Mucosa of rectum (tissue), 2 donors: ENCODE results near the gene AHDC1.
A peak's percentile ranks its signal among the peaks of the same experiment; 100 is the strongest.

ENCODE experiments used
- H3K27ac ChIP-seq, 2 donors: one replicate each; pipeline ENCODE4 v1.7.0; 2013; ENCODE audit warnings: inconsistent platforms in 2 of 2, low read depth in 2 of 2, low read length in 2 of 2
- H3K27me3 ChIP-seq, 2 donors: one replicate each; pipeline ENCODE4 v1.7.0; 2013; ENCODE audit warnings: low read length in 2 of 2; ENCODE audit not compliant: control insufficient read depth in 2 of 2, insufficient read depth in 2 of 2
- H3K36me3 ChIP-seq, 2 donors: one replicate each; pipeline ENCODE4 v1.7.0; 2013; ENCODE audit warnings: low read length in 2 of 2; ENCODE audit not compliant: control insufficient read depth in 2 of 2, insufficient read depth in 2 of 2
- H3K4me1 ChIP-seq, 2 donors: one replicate each; pipeline ENCODE4 v1.7.0; 2013; ENCODE audit warnings: low read length in 2 of 2, mild to moderate bottlenecking in 1 of 2; ENCODE audit not compliant: control insufficient read depth in 2 of 2, insufficient read depth in 2 of 2
- H3K4me3 ChIP-seq, 2 donors: one replicate each; pipeline ENCODE4 v1.7.0; 2013; ENCODE audit warnings: low read length in 2 of 2
- H3K9ac ChIP-seq, 2 donors: one replicate each; pipeline ENCODE4 v1.7.0; 2013; ENCODE audit warnings: low read length in 2 of 2, low read depth in 1 of 2, mild to moderate bottlenecking in 1 of 2
- H3K9me3 ChIP-seq, 2 donors: one replicate each; pipeline ENCODE4 v1.7.0; 2013; ENCODE audit warnings: low read length in 2 of 2; ENCODE audit not compliant: control insufficient read depth in 2 of 2
- donor health status: healthy.
- donor health status: Normal muscosa, but diverticular disease.

AHDC1 gene

DNA sequence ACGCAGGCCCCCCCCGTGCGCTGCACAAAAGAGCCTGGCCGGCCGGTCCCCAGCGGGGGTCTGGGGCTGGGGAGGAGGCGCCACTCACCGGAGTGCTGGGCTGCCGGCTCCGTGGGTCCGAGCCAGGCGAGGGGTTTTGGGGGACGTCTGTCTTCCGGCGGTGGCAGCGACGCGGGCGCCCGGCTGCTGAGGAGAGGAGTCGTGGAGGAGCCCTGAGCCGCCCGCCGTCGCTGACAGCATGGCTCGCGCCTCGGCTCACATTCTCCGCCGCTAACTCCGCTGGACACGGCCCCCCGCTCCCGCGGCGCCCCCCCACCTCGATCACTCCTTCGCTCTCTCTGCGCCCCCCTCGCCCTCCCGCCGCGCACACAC, 649 bp downstream of the AHDC1 start:
- peaks cover 22 to 30% of the 10 kb centered on the region in 2 donors for H3K4me1 ChIP-seq
- H3K4me3 ChIP-seq, result peak overlapping the region; percentile 85 to 96
- H3K27me3 ChIP-seq, result no peaks in the 10 kb centered on the region
- no peaks in the 10 kb centered on the region for H3K36me3 ChIP-seq
- H3K27ac ChIP-seq, result peak overlapping the region; percentile 94 to 96
- peak overlapping the region; percentile 65 to 87 for H3K9ac ChIP-seq
- H3K9me3 ChIP-seq, result no peaks in the 10 kb centered on the region

DNA sequence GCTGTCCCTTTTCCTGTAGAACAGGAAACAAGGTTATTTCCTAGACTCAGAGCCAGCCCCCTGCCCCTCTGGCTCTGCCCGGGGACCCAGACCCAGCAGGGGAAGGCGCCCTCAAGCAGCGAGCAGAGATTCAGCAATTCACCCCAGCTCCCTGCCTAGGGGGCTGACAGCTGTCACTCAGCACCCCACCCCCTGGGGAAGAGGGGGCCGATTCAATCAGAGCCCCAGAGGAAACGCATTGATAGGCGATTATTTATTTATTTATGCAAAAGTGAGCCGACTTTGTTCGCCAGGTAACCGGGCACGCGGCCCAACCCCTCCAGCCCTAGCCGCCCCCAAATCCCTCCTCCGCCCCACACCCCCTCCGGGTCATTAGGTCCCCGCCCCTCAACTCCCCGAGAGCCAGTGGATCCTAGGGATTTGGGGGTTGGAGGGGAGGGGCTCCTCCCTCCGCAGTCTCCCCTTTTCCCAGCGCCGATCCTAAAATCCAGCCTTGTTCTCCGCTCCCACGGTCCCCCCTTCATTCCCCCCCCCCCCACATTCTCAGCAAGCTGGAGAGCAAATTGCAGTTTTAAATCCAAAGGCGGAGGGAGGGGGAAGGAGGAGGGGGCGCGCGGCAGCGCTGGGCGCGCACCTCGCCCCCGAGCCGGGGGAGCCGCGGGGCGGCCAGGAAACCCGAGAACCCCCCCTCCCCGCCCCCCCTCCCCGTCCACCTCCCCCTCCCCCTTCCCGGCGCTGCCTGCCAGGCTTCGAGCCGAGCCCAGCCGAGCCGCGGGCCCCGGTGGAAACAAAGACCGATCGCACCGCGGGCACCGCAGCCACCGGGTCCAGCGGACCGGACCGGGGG, 1.3 kb downstream of the AHDC1 start:
- Histone ChIP-seq H3K9me3 (no peaks in the 10 kb centered on the region), H3K9ac (peak overlapping the region; percentile 65 to 87), H3K27me3 (no peaks in the 10 kb centered on the region), H3K36me3 (no peaks in the 10 kb centered on the region), H3K27ac (peak overlapping the region; percentile 94 to 96), H3K4me3 (peak overlapping the region; percentile 85 to 96), H3K4me1 (peaks cover 22 to 33% of the 10 kb centered on the region in 2 donors)

DNA sequence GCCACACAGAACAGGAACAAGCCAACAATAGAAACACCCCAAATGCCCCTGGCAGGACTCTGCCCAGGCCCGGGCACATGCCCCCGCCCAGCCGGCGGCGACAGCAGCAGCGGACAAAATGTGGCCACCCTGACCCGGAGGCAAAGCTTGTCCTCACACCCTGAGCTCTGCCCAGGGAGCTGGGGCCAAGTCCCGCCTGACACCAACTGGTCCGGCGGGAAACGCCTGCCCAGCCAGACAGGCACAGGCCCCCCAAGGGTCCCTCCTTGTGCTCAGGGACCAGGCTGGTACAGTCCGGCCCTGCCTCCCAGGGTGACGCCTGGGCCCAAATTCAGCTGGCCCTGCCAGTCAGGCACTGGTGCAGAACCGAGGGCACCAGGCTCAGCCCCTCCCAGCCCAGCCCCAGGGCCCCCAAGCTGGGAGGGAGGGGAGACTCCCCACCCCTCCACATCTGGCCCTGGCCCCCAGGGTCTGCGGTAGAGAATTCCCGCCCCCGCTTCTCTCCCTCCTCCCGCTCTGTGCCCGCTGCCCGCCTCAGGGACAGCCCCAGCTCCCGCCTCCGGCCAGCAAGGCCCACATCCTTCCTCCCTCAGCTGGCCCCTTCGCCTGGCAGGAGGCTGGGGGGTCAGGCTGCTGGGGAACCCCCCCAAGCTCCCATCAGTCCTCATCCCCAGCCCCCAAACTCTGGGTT, 2.0 kb downstream of the AHDC1 start:
- Histone ChIP-seq H3K4me1 (peaks cover 26 to 34% of the 10 kb centered on the region in 2 donors), H3K9ac (peak overlapping the region; percentile 41 to 55), H3K27ac (peak overlapping the region; percentile 57 to 68), H3K4me3 (peak overlapping the region; percentile 67 to 96), H3K9me3 (no peaks in the 10 kb centered on the region), H3K27me3 (no peaks in the 10 kb centered on the region), H3K36me3 (no peaks in the 10 kb centered on the region)

- Histone ChIP-seq H3K4me3 (no peak overlapping the region), H3K4me1 (peaks cover 31 to 36% of the 10 kb centered on the region in 2 donors), H3K27ac (peak overlapping the region; percentile 57 to 68)
Measured at GRCh38 chr1:27601321-27601770, 2.6 kb downstream of the AHDC1 start.

GRCh38 chr1:27600498-27601175, 3.3 kb downstream of the AHDC1 start:
- Histone ChIP-seq H3K36me3 (no peaks in the 10 kb centered on the region), H3K27ac (no peak overlapping the region), H3K4me1 (peaks cover 35 to 36% of the 10 kb centered on the region in 2 donors), H3K27me3 (no peaks in the 10 kb centered on the region), H3K9ac (no peak overlapping the region), H3K9me3 (no peaks in the 10 kb centered on the region), H3K4me3 (no peak overlapping the region)

More at GRCh38 chr1:27601321-27601770, 2.6 kb downstream of the AHDC1 start:
- no peaks in the 10 kb centered on the region for H3K27me3 ChIP-seq
- no peaks in the 10 kb centered on the region for H3K36me3 ChIP-seq
- peak overlapping the region in 1 of 2 donors; percentile 55 for H3K9ac ChIP-seq
- no peaks in the 10 kb centered on the region for H3K9me3 ChIP-seq

GRCh38 chr1:27599605-27600497, 4.1 kb downstream of the AHDC1 start:
- Histone ChIP-seq H3K9ac (peak overlapping the region in 1 of 2 donors; percentile 11), H3K4me3 (no peak overlapping the region), H3K4me1 (peaks cover 35 to 36% of the 10 kb centered on the region in 2 donors), H3K36me3 (no peaks in the 10 kb centered on the region), H3K9me3 (no peaks in the 10 kb centered on the region), H3K27ac (peak overlapping the region; percentile 35 to 45), H3K27me3 (no peaks in the 10 kb centered on the region)

DNA sequence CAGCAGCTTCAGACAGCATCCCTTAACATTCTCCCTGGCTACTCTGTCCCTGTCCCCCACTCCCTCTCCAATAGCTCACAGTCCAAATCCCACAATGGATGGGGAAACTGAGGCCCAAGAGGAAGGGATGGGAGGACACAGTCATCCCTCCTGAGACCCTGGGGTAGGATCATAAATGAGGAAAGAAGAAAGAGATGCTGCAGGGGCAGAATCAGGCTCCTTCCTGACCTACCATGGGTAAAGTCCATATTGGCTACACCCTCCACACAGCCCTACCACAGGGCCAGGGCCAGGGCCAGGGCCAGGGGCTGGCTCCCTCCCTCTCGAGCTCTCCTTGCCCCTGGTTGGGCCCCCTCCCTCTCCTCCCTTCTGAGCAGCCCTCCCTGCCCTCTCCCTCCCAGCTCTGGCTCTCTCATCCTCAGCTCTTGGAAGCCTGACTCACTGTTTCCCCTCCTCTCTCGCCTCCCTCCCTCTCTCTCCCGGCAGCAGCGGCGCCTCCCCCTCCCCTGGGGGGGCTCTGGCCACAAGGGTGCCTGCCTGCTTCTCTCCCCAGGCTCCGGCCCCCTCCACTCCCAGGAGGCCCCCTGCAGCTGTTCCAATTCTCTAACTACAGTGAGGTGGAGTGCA, 4.9 kb downstream of the AHDC1 start:
- no peaks in the 10 kb centered on the region for H3K27me3 ChIP-seq
- H3K4me1 ChIP-seq, result peaks cover 35 to 36% of the 10 kb centered on the region in 2 donors
- H3K9ac ChIP-seq, result peak overlapping the region in 1 of 2 donors; percentile 14
- H3K4me3 ChIP-seq, result no peak overlapping the region
- no peaks in the 10 kb centered on the region for H3K9me3 ChIP-seq
- peak overlapping the region; percentile 26 to 61 for H3K27ac ChIP-seq
- no peaks in the 10 kb centered on the region for H3K36me3 ChIP-seq

- Histone ChIP-seq H3K36me3 (no peaks in the 10 kb centered on the region), H3K9ac (no peak overlapping the region), H3K27me3 (no peaks in the 10 kb centered on the region), H3K4me1 (peaks cover 35 to 36% of the 10 kb centered on the region in 2 donors), H3K4me3 (no peak overlapping the region), H3K27ac (peak overlapping the region in 1 of 2 donors; percentile 61), H3K9me3 (no peaks in the 10 kb centered on the region)
Measured at GRCh38 chr1:27598295-27598687, 5.7 kb downstream of the AHDC1 start.
